Parathyroid adenoma (tissue), 2 donors: ENCODE results near the gene ANXA6.
"Not testable (repeated sequence)": the region's sequence is repeated elsewhere in the genome, so short reads cannot be mapped to it uniquely, and the experiment has no call there.

Experiments used
- H2AFZ ChIP-seq: fragments of 300-600 bp; sonication (generic); one replicate; pipeline ENCODE4 v1.7.0; 2017; ENCODE audit warnings: antibody characterized with exemption, mild to moderate bottlenecking
- H3K27ac ChIP-seq: fragments of 300-600 bp; sonication (generic); one replicate; pipeline ENCODE4 v1.7.0; 2017
- H3K27me3 ChIP-seq: fragments of 300-600 bp; sonication (generic); one replicate; pipeline ENCODE4 v1.7.0; 2017; ENCODE audit warnings: low read length; ENCODE audit not compliant: control insufficient read depth, insufficient read depth
- H3K36me3 ChIP-seq: fragments of 300-600 bp; sonication (generic); one replicate; pipeline ENCODE4 v1.7.0; 2017; ENCODE audit warnings: low read length; ENCODE audit not compliant: control insufficient read depth, insufficient read depth
- H3K4me1 ChIP-seq: fragments of 300-600 bp; sonication (generic); one replicate; pipeline ENCODE4 v1.7.0; 2017; ENCODE audit warnings: control low read depth
- H3K4me2 ChIP-seq: fragments of 300-600 bp; sonication (generic); one replicate; pipeline ENCODE4 v1.7.0; 2017; ENCODE audit warnings: low read length
- H3K4me3 ChIP-seq: fragments of 300-600 bp; sonication (generic); one replicate; pipeline ENCODE4 v1.7.0; 2017; ENCODE audit warnings: low read depth, low read length
- H3K79me2 ChIP-seq: fragments of 300-600 bp; sonication (generic); one replicate; pipeline ENCODE4 v1.7.0; 2017; ENCODE audit warnings: control low read depth
- H3K9ac ChIP-seq: fragments of 300-600 bp; sonication (generic); one replicate; pipeline ENCODE4 v1.7.0; 2017; ENCODE audit warnings: mild to moderate bottlenecking
- H3K9me3 ChIP-seq: fragments of 300-600 bp; sonication (generic); one replicate; pipeline ENCODE4 v1.7.0; 2017; ENCODE audit warnings: low read length; ENCODE audit not compliant: control insufficient read depth
- TF ChIP-seq, protein P1 (sequence below): fragments of 300-600 bp; sonication (generic); IDR thresholded peaks from one replicate; pipeline ENCODE4 v1.7.0; 2017; ENCODE audit warnings: antibody characterized with exemption, mild to moderate bottlenecking
- donor health status: primary hyperparathyroidism.

ANXA6 gene

DNA sequence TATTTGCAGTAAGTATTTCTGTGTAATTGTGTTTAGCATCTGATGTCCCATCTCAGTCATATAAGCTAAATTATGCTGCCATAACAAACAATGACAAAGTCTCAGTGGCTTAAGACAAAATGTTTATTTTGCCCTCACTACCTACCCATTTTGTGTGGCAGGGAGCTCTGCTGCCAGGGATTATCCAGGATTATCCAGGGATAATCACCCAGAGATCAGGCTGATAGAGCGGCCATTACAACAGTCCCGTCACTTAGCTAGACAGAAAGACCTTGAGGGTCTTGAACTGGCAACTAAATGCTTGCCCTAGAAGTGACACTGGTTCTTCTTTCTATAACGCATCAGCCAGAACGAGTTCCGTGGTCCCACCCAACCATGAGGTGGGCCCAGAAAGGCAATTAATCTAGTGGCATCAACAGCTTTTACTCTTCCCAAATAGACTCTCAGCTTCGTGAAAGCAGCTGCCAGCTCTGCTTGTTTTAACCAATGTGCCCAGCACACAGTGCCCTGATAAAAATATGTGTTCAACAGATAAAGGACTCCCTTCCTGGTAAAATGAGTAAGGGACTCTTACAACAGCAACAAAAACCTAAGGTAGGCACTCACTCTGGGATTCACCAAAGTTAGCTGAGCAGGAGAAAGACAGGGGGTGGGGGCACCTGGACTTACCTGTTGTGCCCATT is 43.5 kb upstream of the ANXA6 start:
- no peak overlapping the region for H3K9ac ChIP-seq
- no peak overlapping the region for H3K4me3 ChIP-seq
- no peaks in the 10 kb centered on the region for H3K27me3 ChIP-seq
- TF ChIP-seq, protein P1, sequence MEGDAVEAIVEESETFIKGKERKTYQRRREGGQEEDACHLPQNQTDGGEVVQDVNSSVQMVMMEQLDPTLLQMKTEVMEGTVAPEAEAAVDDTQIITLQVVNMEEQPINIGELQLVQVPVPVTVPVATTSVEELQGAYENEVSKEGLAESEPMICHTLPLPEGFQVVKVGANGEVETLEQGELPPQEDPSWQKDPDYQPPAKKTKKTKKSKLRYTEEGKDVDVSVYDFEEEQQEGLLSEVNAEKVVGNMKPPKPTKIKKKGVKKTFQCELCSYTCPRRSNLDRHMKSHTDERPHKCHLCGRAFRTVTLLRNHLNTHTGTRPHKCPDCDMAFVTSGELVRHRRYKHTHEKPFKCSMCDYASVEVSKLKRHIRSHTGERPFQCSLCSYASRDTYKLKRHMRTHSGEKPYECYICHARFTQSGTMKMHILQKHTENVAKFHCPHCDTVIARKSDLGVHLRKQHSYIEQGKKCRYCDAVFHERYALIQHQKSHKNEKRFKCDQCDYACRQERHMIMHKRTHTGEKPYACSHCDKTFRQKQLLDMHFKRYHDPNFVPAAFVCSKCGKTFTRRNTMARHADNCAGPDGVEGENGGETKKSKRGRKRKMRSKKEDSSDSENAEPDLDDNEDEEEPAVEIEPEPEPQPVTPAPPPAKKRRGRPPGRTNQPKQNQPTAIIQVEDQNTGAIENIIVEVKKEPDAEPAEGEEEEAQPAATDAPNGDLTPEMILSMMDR = no peak
- H3K9me3 ChIP-seq = no peaks in the 10 kb centered on the region
- H3K4me1 ChIP-seq = no peaks in the 10 kb centered on the region
- no peaks in the 10 kb centered on the region for H3K79me2 ChIP-seq
- H3K36me3 ChIP-seq = no peaks in the 10 kb centered on the region
- H2AFZ ChIP-seq = no peak overlapping the region
- H3K4me2 ChIP-seq = no peak overlapping the region
- no peak overlapping the region for H3K27ac ChIP-seq

DNA sequence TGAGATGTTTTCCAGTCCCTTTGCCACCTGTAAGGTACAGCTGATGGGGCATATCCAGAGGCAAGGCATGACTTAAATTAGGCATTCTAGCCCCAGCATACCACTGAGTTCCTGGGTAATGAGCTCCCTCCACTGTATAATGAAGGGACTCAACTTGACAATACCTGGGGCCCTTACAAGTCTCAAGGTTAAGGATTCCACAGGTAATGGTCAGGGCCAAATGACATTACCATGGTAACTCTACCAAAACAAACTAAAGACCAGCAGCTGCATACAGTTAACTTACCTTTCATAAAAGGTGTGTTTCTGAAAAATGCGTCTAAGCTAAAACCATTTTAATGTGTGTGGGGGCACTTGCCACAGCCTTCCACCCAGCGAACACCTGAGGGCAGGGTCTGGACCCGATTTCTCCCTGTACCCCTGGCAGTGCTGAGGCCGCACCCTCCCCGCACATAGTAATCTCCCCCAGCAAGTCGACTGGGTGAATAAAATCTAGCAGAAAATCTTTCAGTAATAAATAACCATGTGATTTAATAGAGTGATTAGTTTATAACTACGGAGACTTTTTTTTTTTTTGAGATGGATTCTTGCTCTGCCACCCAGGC is 42.1 kb upstream of the ANXA6 start:
- Histone ChIP-seq H3K9ac (no peak overlapping the region), H3K27ac (no peak overlapping the region)

DNA sequence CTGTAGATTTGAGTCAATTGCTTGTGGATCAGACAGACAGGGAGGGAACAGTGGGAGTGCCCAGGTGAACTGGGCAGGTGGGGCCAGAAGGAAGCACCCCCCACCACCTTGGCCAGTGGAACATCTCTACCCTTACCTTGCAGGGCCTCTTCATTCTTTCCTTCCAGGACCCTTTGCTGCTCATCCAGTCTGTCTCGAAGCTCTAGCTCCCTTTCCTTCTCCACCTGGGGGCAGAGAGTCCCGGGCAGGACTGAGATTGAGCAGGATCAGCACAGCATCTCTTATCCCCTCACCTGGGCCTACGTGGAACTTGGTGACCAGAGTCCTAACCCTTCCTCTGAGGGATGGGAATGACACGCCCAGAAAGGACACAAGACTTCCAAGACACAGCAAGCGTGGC is 41.3 kb upstream of the ANXA6 start:
- Histone ChIP-seq H3K4me3 (no peak overlapping the region), H3K9me3 (no peaks in the 10 kb centered on the region), H2AFZ (no peak overlapping the region), H3K36me3 (no peaks in the 10 kb centered on the region), H3K4me2 (no peak overlapping the region), H3K9ac (no peak overlapping the region), H3K27ac (no peak overlapping the region), H3K4me1 (no peaks in the 10 kb centered on the region), H3K27me3 (no peaks in the 10 kb centered on the region), H3K79me2 (no peaks in the 10 kb centered on the region)
- TF ChIP-seq, protein P1 = no peak

More for the DNA sequence above, 42.1 kb upstream of the ANXA6 start:
- Histone ChIP-seq H3K4me1 (no peaks in the 10 kb centered on the region), H3K27me3 (no peaks in the 10 kb centered on the region), H3K4me2 (no peak overlapping the region), H3K9me3 (no peaks in the 10 kb centered on the region), H3K79me2 (no peaks in the 10 kb centered on the region), H3K36me3 (no peaks in the 10 kb centered on the region), H3K4me3 (no peak overlapping the region), H2AFZ (no peak overlapping the region)
- TF ChIP-seq, protein P1 = no peak

DNA sequence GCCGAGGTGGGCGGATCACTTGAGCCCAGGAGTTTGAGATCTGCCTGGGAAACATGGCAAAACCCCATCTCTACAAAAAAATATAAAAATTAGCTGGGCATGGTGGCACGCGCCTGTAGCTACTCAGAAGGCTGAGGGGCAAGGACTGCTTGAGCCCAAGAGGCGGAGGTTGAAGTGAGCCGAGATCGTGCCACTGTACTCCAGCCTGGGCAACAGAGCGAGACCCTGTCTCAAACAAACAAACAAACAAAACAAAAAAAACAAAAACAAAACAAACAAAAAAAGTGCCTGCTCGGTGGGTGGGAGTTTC is 39.7 kb upstream of the ANXA6 start:
- not testable (repeated sequence) for H3K4me2 ChIP-seq, H3K9ac ChIP-seq, H3K79me2 ChIP-seq, H3K27me3 ChIP-seq, H3K9me3 ChIP-seq, H3K4me3 ChIP-seq, H3K36me3 ChIP-seq, H3K4me1 ChIP-seq, H3K27ac ChIP-seq, H2AFZ ChIP-seq

DNA sequence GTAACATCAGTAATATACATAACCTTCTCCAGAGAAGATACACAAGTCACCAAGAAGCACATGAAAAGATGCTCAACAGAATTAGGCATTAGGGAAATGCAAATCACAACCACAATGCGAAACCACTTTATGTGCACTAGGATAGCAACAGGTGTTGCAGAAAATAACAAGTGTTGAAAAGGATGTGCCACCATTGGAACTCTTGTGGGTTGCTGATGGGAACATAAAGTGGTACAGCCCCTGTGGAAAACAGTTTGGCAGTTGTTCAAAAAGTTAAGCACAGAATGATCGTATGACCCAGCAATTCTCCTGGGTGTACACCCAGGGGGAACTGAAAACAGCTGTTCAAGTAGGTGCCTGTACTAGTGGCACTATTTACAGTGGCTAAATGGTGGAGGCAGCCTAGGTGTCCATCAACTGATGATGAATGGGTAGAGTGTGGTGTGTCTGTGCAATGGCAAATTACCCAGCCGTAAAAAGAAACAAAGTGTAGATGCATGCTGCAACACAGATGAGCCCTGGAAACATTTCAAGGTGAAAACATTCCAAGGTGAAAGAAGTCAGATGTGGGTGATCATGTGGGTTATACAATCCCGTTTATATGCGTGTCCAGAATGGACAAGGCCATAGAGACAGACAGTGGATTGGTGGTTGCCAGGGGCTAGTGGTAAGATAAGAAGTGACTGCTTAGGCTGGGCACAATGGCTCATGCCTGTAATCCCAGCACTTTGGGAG is 39.1 kb upstream of the ANXA6 start:
- no peaks in the 10 kb centered on the region for H3K36me3 ChIP-seq
- no peak overlapping the region for H3K4me2 ChIP-seq
- no peak overlapping the region for H3K4me3 ChIP-seq
- H3K9me3 ChIP-seq = no peaks in the 10 kb centered on the region
- H3K9ac ChIP-seq = no peak overlapping the region
- H3K79me2 ChIP-seq = no peaks in the 10 kb centered on the region
- H3K4me1 ChIP-seq = no peaks in the 10 kb centered on the region
- H2AFZ ChIP-seq = no peak overlapping the region
- TF ChIP-seq, protein P1 = no peak
- H3K27ac ChIP-seq = no peak overlapping the region
- H3K27me3 ChIP-seq = no peaks in the 10 kb centered on the region
